ENCODE results near the gene CDK2AP2.
A peak's percentile ranks its signal among the peaks of the same experiment; 100 is the strongest.
"Not testable (repeated sequence)": the region's sequence is repeated elsewhere in the genome, so short reads cannot be mapped to it uniquely, and the experiment has no call there.

The CDK2AP2 gene

GRCh38 chr11:67507864-67508485 is at the start of gene CDK2AP2:
Gene CDK2AP2, minus strand, starts transcription at chr11:67508162. Its CDS starts 80 bp downstream, at chr11:67508082.
- DNase-seq (ENCODE audit: low read depth): peak; percentile 97

- DNase-seq (ENCODE audit: low read depth): no peak
Measured at GRCh38 chr11:67556244-67556643, 48.3 kb upstream of the CDK2AP2 start.

- DNase-seq (ENCODE audit: low read depth): not testable (repeated sequence)
Measured at GRCh38 chr11:67551697-67552096, 43.7 kb upstream of the CDK2AP2 start.

- DNase-seq (ENCODE audit: low read depth): no peak
Measured at GRCh38 chr11:67551127-67551526, 43.2 kb upstream of the CDK2AP2 start.

GRCh38 chr11:67548555-67549110 is 40.7 kb upstream of the CDK2AP2 start:
- DNase-seq (ENCODE audit: low read depth): no peak

- DNase-seq (ENCODE audit: low read depth): not testable (repeated sequence)
Measured at GRCh38 chr11:67548112-67548511, 40.1 kb upstream of the CDK2AP2 start.

- no peak for DNase-seq (ENCODE audit: low read depth)
Measured at GRCh38 chr11:67545280-67545679, 37.3 kb upstream of the CDK2AP2 start.

GRCh38 chr11:67544616-67545242 is 36.8 kb upstream of the CDK2AP2 start:
- no peak for DNase-seq (ENCODE audit: low read depth)

- DNase-seq (ENCODE audit: low read depth): no peak
Measured at GRCh38 chr11:67543585-67543984, 35.6 kb upstream of the CDK2AP2 start.

GRCh38 chr11:67542971-67543370 is 35.0 kb upstream of the CDK2AP2 start:
- no peak for DNase-seq (ENCODE audit: low read depth)

- DNase-seq (ENCODE audit: low read depth): no peak
Measured at GRCh38 chr11:67542169-67542568, 34.2 kb upstream of the CDK2AP2 start.

- no peak for DNase-seq (ENCODE audit: low read depth)
Measured at GRCh38 chr11:67541198-67541597, 33.2 kb upstream of the CDK2AP2 start.

GRCh38 chr11:67539550-67539949 is 31.6 kb upstream of the CDK2AP2 start:
- no peak for DNase-seq (ENCODE audit: low read depth)

GRCh38 chr11:67538823-67539505 is 31.0 kb upstream of the CDK2AP2 start:
- DNase-seq (ENCODE audit: low read depth): no peak

GRCh38 chr11:67538306-67538705 is 30.3 kb upstream of the CDK2AP2 start:
- no peak for DNase-seq (ENCODE audit: low read depth)

GRCh38 chr11:67535561-67535960 is 27.6 kb upstream of the CDK2AP2 start:
- no peak for DNase-seq (ENCODE audit: low read depth)

GRCh38 chr11:67534070-67534679 is 26.2 kb upstream of the CDK2AP2 start:
- DNase-seq (ENCODE audit: low read depth): peak; percentile 4

- DNase-seq (ENCODE audit: low read depth): no peak
Measured at GRCh38 chr11:67532889-67533288, 24.9 kb upstream of the CDK2AP2 start.

GRCh38 chr11:67530282-67530592 is 22.3 kb upstream of the CDK2AP2 start:
- DNase-seq (ENCODE audit: low read depth): no peak

- no peak for DNase-seq (ENCODE audit: low read depth)
Measured at GRCh38 chr11:67528376-67528775, 20.4 kb upstream of the CDK2AP2 start.

GRCh38 chr11:67525275-67525976 is 17.5 kb upstream of the CDK2AP2 start:
- no peak for DNase-seq (ENCODE audit: low read depth)

GRCh38 chr11:67524480-67524808 is 16.5 kb upstream of the CDK2AP2 start:
- no peak for DNase-seq (ENCODE audit: low read depth)

Data from HS-5 (cell line).